Caki2 (cell line): ENCODE results near the gene MICB. TPM values are rescaled to one million over a fixed set of nuclear protein-coding genes. Genes with fewer than 3 reads are reported as not detected.
"Not testable (repeated sequence)": the region's sequence is repeated elsewhere in the genome, so short reads cannot be mapped to it uniquely, and the experiment has no call there.

Experiments
- DNase-seq: peaks from one replicate; pipeline ENCODE4 v3.0.0-alpha.2; 2015; ENCODE audit warnings: low read depth
- in situ Hi-C: cut with HindIII; loops from 2 replicates; pipeline ENCODE4 v1.10.0; 2016; ENCODE audit warnings: low sequenced_read_pairs, low pct_unique_long_range_greater_than_20kb, mixed read lengths
- total RNA-seq: library from RNA; depleted of rRNA; stranded (reverse); fragments of >200 nt; shearing (Covaris generic); gene quantifications from 2 replicates; pipeline ENCODE4 v1.2.3, GENCODE V29; 2014; ENCODE audit warnings: low replicate concordance

MICB gene
- total RNA-seq, 1 experiment from 2014 or later: 11.5 TPM

GRCh38 chr6:31493550-31493874, 4.4 kb upstream of the MICB start:
- in situ Hi-C loops, DNase-seq: not testable (repeated sequence)

- DNase-seq: peak; percentile 75
- in situ Hi-C loops: no loop called here
These were observed 3.9 kb upstream of the MICB start for GRCh38 chr6:31493875-31494694.

- DNase-seq: peak; percentile 67
- in situ Hi-C loops: no loop called here
These were observed 2.4 kb upstream of the MICB start for GRCh38 chr6:31495580-31495979.

DNA sequence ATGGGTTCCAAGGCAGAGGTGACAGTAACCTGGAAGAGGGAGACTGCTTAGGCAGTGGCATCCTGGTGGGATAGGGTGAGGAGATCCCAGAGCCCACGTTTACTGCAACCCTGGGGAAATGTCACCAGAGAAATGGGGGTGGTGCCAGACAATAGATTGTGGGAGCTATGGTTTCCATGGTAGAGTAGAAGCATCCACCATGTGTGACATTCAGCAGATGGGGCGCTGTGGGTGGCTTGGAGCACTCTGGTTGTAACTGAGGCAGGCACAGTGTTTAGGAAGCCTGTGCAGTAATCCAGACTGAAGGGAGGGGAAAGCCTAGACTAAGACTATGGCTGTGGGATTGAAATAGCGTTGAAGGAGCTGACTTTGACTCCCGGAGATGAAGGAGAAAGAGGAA, 1.1 kb upstream of the MICB start:
- in situ Hi-C loops, DNase-seq: not testable (repeated sequence)

DNA sequence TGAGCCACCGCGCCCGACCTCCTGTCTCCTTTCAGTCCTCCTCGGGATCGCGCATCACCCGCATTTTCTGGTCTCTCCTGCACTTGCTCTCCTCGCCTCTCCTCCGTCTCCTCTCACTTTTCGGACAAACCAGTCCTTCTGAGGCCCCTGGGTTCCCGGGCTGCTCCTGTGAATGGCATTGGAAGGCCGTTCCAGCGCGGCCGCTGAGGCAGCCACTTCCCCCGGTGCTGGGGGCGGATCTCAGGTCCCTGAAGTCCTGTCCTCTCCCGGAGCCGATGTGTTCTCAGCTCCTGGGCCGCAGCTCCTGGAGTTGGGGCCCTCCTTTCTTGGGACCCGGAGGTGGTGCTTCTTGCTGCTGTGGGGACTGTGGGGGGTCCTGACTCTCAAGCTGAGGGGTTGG, 803 bp downstream of the MICB start:
- no peak for DNase-seq
- in situ Hi-C loops: no loop called here

- DNase-seq, in situ Hi-C loops: not testable (repeated sequence)
These were observed 1.7 kb downstream of the MICB start for GRCh38 chr6:31499648-31500047.

GRCh38 chr6:31502586-31502985, 4.6 kb downstream of the MICB start:
- no peak for DNase-seq
- in situ Hi-C loops: no loop called here

DNA sequence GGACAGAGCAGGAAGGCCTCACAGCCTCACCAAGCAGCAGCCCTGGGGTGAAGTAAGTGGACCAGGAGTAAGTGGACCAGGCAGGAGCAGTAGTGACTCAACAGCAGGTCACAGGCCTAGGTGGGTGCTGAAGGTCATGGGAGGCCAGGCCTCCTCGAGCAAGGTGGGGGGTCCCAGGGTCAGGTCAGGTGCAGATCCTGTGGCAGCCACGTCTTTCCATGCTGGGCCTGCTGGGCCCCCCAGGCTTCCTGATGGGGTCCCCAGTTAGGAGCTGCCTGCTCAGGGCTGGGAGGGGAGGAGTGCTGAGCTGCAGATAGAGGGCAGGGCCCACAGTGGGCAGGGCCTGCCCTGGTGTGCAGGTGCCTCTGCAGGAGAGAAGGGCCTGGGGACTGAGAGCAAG, 11.1 kb downstream of the MICB start:
- DNase-seq, in situ Hi-C loops: not testable (repeated sequence)

DNA sequence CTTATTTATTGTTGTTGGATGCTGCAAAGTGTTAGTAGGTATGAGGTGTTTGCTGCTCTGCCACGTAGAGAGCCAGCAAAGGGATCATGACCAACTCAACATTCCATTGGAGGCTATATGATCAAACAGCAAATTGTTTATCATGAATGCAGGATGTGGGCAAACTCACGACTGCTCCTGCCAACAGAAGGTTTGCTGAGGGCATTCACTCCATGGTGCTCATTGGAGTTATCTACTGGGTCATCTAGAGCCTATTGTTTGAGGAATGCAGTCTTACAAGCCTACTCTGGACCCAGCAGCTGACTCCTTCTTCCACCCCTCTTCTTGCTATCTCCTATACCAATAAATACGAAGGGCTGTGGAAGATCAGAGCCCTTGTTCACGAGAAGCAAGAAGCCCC, 12.1 kb downstream of the MICB start:
- in situ Hi-C loops: no loop called here
- no peak for DNase-seq

DNA sequence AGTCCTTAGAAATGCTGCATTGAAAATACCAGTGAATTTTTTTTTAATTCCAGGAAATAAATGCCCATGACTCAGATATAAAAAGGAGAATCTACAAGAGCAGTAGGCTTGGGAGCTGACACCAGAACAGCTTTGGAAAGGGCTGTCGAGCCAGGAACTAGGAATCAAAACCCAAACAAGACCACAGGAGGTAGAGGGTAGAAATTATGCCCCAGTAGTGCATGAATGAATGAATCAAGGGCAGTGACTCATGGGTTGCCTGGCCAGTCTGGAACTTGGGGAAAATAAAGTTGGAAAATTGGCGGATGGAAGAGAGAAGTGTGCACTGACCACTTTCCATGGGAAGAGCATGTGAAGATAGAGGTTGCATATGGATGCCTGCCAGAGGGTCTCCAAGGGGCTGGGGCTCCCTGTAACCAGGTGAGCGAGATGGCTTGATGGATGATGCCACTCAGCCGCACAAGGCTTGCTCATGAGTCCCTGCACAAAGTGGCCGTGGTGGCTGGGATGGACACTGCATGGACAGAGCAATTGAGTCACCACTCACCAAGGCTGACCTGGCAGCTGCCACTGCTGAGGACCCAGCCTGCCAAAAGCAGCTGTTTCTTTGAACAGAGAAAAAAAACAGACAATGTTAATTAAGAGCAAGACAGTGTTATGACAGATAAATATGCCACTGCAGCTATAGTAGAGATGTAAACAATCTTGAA, 15.7 kb downstream of the MICB start:
- in situ Hi-C loops: no loop called here
- DNase-seq: no peak

GRCh38 chr6:31521835-31522234, 23.9 kb downstream of the MICB start:
- no peak for DNase-seq
- in situ Hi-C loops: no loop called here

DNA sequence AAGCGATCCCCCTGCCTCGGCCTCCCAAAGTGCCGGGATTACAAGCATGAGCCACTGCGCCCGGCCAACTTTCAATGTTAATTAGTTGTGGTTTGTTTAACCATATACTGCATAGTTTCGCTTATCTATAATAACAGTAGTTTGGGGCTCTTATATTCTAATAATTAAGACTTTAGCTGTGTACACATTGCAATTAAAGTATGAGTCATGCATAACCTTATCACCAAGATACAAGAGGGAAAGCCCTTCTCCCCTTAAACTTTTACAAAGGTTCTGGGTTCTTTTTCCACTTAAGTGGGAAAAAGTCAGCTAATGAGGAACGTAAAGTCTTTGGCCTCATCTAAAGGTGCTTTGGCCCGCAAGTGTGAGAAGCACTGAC, 27.6 kb downstream of the MICB start:
- in situ Hi-C loops: no loop called here
- no peak for DNase-seq

DNA sequence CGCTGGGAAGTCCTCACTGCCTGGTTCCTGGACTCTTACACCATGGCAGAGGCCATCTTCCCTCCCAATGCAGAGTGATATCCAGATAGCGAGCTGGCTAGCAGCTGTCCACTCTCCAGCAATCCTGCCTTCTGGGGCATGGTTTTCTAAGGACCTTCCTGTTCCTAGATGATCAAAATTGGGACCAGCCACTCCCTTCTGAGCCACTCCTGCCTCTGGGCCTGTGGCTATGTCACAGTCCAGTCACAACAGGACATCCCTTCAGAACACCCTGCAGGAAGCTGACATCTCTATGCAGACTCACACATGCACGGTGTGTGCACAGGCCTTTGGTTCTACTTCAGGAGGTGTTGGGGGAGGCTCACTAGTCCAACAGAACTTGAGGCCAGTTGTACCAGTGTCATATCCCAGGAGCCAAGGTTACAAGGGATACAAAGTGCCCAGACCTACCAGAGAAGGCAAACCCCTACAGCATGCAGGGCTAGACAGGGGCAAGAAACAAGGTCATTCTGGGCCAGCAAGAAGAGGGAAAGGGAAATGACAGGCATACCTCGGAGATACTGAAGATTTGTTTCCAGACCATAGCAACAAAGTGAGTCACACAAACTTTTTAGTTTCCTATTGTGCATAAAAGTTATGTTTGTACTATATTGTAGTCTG, 28.1 kb downstream of the MICB start:
- DNase-seq: no peak
- in situ Hi-C loops: no loop called here

- in situ Hi-C loops: no loop called here
These were observed 30.4 kb downstream of the MICB start for GRCh38 chr6:31528307-31528777.

GRCh38 chr6:31528821-31529328, 30.9 kb downstream of the MICB start, which contains the start of gene MCCD1:
Gene MCCD1, plus strand, starts transcription at chr6:31528962. Its CDS starts 53 bp downstream, at chr6:31529015.
- DNase-seq: no peak
- in situ Hi-C loops: no loop called here

More at GRCh38 chr6:31528307-31528777, 30.4 kb downstream of the MICB start:
- no peak for DNase-seq

GRCh38 chr6:31529329-31530150, 31.6 kb downstream of the MICB start:
- in situ Hi-C loops: no loop called here
- DNase-seq: no peak

DNA sequence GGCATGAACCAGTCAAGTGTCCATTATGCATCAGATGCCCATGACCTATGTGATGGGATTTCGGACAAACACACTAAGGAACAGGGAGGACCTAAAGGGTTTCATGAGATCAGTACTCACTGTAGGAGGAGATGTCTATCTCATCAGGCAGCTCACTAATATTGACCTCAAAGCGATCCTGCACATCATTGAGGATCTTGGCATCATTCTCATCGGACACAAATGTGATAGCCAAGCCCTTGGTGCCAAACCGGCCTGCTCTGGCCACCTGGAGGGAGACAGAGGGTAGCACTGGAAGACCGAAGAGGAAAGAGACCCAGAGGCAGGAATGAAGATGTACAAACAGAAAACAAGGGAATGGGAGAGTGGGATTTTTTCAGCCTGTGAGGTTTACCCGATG, 32.7 kb downstream of the MICB start:
- in situ Hi-C loops: no loop called here
- no peak for DNase-seq

GRCh38 chr6:31531162-31531561, 33.2 kb downstream of the MICB start:
- in situ Hi-C loops: no loop called here
- no peak for DNase-seq
